ENCODE data around the gene KCNK16. TPM values are rescaled to one million over a fixed set of nuclear protein-coding genes. Genes with fewer than 3 reads are reported as not detected.

Gene KCNK16
- total RNA-seq, 8 experiments from 2014 or later: 0.45 TPM; not detected in 7

DNA sequence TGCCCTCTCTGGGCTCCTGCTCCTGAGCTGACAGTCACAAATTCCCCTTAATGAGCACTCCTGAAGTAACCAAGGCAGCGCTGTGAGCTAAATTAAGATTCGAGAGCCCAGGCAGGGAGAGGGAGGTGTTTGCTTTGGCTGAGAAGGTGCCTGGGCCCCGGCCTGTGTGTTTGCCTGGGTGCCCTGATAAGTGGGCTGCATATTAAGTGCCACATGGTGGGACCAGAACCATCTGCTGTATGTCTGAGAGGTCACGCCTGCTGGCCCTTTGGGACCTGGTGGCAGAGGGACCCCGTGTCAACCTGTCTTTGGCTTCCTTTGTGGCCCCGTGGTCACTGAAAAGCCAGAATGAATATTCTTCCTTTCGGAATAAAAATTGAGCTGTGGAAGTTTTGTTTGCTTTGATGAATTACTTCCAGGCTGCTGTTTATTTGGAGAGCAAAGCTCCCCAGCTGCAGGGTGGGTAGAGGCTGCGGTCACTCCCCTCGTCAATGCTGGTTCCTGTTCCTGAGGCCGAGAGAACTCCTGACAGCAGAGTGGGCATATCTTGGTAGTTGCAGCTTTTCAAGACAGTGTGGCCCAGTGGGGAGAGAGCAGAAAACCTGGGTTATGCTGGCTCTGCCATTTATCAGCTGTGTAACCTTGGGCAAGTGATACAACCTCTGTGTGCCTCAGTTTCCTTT, 17.5 kb upstream of the KCNK16 start:
- Histone ChIP-seq H3K4me3 (no peak overlapping the region), H3K27ac (no peak overlapping the region), H3K4me1 (replicated peaks in 1 of 2) (peaks cover 26 to 31% of the 10 kb centered on the region in 2 donors)
- peak in 6 of 8 experiments; percentile 44 to 95 (median 86) for ATAC-seq (replicated peaks in 6 of 8)
- 14 to 66% (median 28%) methylated on average over 2 to 9 of the region's 10 CpGs; no CpG with 5 or more reads in 2 of the 10 experiments for WGBS, 10 experiments
- in situ Hi-C loops (cut with MboI; ENCODE audit: low pct_unique_long_range_greater_than_20kb in 2 of 9, low sequenced_read_pairs in 9 of 9, unreplicated experiment in 9 of 9): no loop called here

DNA sequence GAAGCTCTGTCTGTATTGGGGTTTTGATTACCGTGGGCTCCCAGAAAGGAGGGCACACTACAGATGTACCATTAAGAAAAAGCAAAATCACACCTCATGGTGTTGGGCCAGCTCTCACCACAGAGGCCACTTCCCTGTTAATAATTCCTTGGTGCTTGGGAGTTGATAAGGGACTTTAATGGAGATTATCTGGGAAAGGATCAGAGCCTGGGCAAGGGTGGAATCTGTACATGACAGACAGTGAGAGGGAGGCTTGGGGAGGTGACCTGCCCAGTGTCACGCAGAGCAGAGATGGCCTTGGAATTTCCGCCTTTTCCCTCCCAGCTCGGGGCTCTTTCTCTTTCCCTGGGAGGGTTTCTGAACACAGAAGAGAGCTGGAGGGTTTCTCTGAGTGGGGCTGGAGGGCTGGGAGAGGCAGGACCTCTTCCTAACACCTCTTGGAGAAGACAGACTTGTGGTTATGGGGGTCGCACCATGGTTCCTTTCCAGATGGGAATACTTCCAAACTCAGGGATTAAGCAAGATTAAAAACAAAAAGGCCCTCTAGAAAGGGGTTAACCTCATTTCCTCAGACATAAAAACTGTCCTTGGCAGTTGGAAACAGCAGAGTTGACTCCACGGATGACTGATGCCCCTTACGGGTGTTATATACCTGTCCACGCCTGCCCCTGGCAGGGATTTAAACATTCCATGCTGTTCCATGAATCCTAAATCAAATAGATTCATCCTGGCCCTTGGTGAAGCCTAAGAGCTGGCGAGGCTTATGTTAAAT, 16.8 kb upstream of the KCNK16 start:
- H3K4me3 ChIP-seq: no peak overlapping the region
- peak in 1 of 8 experiments; percentile 10 for ATAC-seq (replicated peaks in 6 of 8)
- H3K27ac ChIP-seq: no peak overlapping the region
- 33 to 92% (median 69%) methylated on average over 1 to 5 of the region's 9 CpGs; no CpG with 5 or more reads in 2 of the 10 experiments for WGBS, 10 experiments
- peaks cover 26 to 31% of the 10 kb centered on the region in 2 donors for H3K4me1 ChIP-seq (replicated peaks in 1 of 2)
- in situ Hi-C loops (cut with MboI; ENCODE audit: low pct_unique_long_range_greater_than_20kb in 2 of 9, low sequenced_read_pairs in 9 of 9, unreplicated experiment in 9 of 9): no loop called here

DNA sequence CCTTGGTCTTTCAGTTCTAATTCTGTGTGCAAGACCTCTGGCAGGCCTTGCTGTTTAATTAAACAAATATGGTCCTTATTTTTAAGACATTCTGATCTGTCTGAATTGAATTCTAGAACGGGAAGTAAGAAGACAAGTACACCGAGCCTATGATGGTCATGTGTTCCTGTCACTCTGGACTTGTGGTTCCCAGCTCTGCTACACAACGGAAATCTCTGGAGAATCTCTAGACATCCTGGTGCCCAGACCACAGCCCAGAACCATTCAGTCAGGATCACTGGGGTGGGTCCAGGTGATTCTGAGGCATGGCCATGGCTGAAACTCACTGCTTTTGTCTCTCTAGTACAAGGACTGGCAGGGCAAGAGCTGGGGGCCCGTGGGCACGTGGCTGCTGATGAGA, 15.9 kb upstream of the KCNK16 start:
- ATAC-seq (replicated peaks in 6 of 8): no peak
- Histone ChIP-seq H3K4me1 (replicated peaks in 1 of 2) (peaks cover 26 to 31% of the 10 kb centered on the region in 2 donors), H3K4me3 (no peak overlapping the region), H3K27ac (no peak overlapping the region)
- in situ Hi-C loops (cut with MboI; ENCODE audit: low pct_unique_long_range_greater_than_20kb in 2 of 9, low sequenced_read_pairs in 9 of 9, unreplicated experiment in 9 of 9): no loop called here
- 85 to 94% (median 90%) methylated on average over 2 to 3 of the region's 5 CpGs; no CpG with 5 or more reads in 7 of the 10 experiments for WGBS, 10 experiments

DNA sequence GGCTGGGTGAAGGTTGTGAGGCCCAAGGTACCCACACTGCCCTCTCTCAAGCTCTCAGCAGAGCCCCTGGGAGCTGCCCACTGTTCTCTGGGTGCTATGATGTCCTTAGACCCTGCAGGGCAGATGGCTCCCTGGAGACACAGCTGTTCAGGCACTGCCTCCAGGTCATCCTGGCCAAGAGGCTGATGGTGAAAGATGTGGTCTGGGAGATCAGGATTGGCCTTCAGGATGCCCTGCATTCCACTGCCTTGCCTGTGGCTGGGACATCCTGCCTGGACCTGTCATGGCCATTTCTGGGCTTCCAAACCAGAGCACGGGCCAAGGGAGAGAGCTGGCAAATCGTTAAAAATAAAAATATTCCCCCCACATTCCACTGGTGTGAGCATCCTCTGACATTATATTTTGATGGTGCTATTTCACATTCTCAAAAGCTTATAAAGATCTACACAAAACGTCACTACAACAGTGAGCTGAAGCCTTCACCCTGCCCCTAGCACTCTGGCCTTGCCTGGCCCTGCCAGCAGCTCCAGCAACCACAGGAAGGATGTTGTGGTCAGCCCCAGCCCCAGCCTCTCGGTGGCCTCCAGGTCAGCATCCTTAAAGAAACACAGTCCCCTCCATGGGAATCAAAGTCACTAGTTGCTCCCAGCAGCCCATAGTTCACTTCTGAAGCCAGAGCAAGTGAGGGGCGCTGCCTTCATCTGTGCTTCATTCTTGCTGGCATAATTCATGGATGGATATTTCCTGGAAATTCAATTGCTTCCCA, 13.5 kb upstream of the KCNK16 start:
- Histone ChIP-seq H3K27ac (no peak overlapping the region), H3K4me1 (replicated peaks in 1 of 2) (peaks cover 26 to 31% of the 10 kb centered on the region in 2 donors), H3K4me3 (no peak overlapping the region)
- in situ Hi-C loops (cut with MboI; ENCODE audit: low pct_unique_long_range_greater_than_20kb in 2 of 9, low sequenced_read_pairs in 9 of 9, unreplicated experiment in 9 of 9): no loop called here
- WGBS, 10 experiments: 0 to 55% (median 22%) methylated on average over 1 to 5 of the region's 5 CpGs; no CpG with 5 or more reads in 3 of the 10 experiments
- ATAC-seq (replicated peaks in 6 of 8): peak in 1 of 8 experiments; percentile 53

DNA sequence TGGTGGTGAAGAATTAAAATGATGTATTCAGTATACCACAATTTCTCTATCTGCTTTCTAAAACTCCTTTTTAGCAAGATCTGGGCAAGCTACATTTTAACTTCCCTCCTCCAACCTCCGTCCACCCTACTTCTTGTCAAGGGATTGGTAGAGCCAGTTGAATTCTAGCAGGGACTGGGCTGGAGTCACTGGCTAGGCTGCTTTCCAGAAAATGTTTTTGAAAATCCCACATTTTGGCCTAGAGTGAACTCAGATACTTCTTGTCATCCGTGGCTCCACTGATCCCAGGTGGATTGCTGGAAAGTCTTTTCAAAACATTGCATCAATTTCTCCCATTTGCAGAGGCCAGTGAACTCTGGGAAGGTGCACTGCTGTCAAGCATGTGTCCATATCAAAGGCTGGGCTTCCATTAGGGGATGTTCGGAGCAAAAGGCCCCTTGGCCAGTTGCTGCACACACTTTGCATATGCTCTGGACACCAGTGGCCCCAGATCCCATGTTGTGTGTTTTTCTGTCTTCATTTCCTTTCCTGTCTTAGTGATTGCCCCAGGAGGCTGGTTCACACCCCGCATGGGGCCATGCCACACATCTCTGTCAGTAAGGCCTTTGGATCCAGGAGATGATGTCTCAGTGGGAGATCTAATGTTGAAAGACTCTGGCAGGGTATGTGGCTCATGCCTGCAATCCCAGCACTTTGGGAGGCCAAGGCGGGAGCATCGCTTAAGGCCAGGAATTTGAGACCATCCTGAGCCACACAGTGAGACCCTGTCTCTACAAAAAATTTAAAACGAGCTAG, 11.3 kb upstream of the KCNK16 start:
- in situ Hi-C loops (cut with MboI; ENCODE audit: low pct_unique_long_range_greater_than_20kb in 2 of 9, low sequenced_read_pairs in 9 of 9, unreplicated experiment in 9 of 9): no loop called here
- 10 to 92% (median 43%) methylated on average over 1 to 4 of the region's 7 CpGs; no CpG with 5 or more reads in 2 of the 10 experiments for WGBS, 10 experiments
- no peak overlapping the region for H3K27ac ChIP-seq
- no peak for ATAC-seq (replicated peaks in 6 of 8)
- H3K4me3 ChIP-seq: no peak overlapping the region
- peaks cover 12% of the 10 kb centered on the region in 2 donors for H3K4me1 ChIP-seq (replicated peaks in 1 of 2)

DNA sequence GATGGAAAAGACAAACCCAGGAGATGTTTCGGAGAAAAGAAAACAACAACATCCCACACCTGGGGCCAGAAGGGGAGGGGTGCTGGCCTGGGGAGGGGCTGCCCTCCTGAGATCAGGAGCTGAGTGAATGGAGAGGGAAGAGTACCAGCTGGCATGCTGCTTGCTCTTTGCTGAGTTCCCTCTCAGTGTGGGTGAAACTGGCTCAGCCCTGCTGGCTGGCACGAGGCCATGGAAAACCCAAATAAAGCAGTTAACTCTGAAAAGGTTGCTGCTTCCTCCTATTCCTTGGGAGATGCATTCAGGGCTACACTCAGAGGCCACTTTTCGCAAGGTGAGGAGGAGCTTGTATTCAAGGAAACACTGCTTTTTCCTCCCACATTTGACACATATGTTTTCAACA, 8.0 kb upstream of the KCNK16 start:
- ATAC-seq (replicated peaks in 6 of 8): no peak
- Histone ChIP-seq H3K4me1 (replicated peaks in 1 of 2) (peaks cover 25 to 31% of the 10 kb centered on the region in 2 donors), H3K27ac (no peak overlapping the region), H3K4me3 (no peak overlapping the region)
- in situ Hi-C loops (cut with MboI; ENCODE audit: low pct_unique_long_range_greater_than_20kb in 2 of 9, low sequenced_read_pairs in 9 of 9, unreplicated experiment in 9 of 9): no loop called here
- WGBS, 10 experiments: 20 to 100% (median 86%) methylated on average over 1 of the region's 3 CpGs; no CpG with 5 or more reads in 7 of the 10 experiments

DNA sequence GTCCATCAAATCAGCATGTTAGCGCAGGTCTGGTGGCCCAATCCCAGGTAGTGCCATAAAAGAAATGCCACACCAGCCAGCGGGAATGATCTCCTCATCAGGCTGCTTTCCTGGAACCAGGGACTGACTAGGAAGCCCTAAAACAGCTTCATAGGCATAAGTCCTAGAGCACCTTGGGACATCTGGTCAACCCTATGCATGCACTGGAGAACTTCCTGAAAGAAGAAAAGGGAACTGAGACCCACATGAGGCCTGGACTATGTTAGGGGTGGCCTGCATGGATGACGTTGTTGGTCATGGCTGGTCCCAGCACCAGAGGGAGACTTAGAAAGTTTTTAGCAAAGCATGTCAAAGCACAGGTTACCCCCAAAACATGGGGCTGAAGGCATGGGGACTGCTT, 7.6 kb upstream of the KCNK16 start:
- Histone ChIP-seq H3K4me1 (replicated peaks in 1 of 2) (peaks cover 25 to 31% of the 10 kb centered on the region in 2 donors), H3K27ac (no peak overlapping the region), H3K4me3 (no peak overlapping the region)
- in situ Hi-C loops (cut with MboI; ENCODE audit: low pct_unique_long_range_greater_than_20kb in 2 of 9, low sequenced_read_pairs in 9 of 9, unreplicated experiment in 9 of 9): no loop called here
- no peak for ATAC-seq (replicated peaks in 6 of 8)
- 0 to 100% (median 86%) methylated on average over 1 to 3 of the region's 3 CpGs; no CpG with 5 or more reads in 3 of the 10 experiments for WGBS, 10 experiments

DNA sequence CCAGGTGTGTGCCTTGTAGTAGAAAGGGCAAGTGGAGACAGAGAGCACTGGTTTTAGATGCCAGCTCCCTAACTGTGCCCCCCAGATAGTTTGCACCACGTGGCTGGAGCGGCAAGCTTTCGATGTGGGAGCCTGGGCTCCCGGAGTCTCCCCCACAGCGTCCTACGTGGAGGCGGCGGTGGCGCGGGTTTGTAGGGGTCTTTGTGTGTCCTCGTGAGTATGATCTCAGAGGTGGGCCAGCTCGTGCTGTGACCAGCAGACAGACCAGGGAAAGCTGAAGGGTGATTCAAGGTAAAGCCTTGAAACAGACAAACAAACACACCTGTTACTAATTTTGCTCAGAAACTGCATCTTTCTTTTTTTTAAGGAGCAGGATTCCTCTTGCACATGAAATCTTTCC, 5.6 kb upstream of the KCNK16 start:
- H3K4me1 ChIP-seq (replicated peaks in 1 of 2): peaks cover 25 to 31% of the 10 kb centered on the region in 2 donors
- ATAC-seq (replicated peaks in 6 of 8): no peak
- no peak overlapping the region for H3K4me3 ChIP-seq
- H3K27ac ChIP-seq: peak overlapping the region in 1 of 2 donors; percentile 75
- in situ Hi-C loops (cut with MboI; ENCODE audit: low pct_unique_long_range_greater_than_20kb in 2 of 9, low sequenced_read_pairs in 9 of 9, unreplicated experiment in 9 of 9): no loop called here
- 40 to 80% (median 55%) methylated on average over 1 to 4 of the region's 12 CpGs; no CpG with 5 or more reads in 6 of the 10 experiments for WGBS, 10 experiments

DNA sequence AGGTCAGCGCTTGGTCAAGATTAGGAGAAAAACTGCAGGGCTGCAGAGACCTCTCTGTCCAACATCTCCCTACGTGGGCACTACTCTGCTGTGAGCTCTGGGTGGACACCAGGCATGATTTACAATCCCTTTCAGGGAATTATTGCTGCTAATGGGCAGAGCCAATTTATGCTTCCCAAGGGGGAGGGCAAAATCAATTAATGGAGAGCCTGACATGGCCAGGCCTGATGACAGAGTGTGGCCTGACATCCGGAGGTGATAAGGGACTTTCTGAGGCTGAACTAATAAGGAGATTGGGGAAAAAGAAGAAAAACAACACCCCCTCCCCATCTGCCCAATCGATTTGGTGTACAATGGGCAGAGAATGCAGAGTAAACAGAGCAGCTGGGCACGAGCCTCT, 5.0 kb upstream of the KCNK16 start:
- ATAC-seq (replicated peaks in 6 of 8): peak in 5 of 8 experiments; percentile 86 to 92 (median 91)
- 0 to 60% (median 23%) methylated on average over 1 to 5 of the region's 5 CpGs; no CpG with 5 or more reads in 1 of the 10 experiments for WGBS, 10 experiments

DNA sequence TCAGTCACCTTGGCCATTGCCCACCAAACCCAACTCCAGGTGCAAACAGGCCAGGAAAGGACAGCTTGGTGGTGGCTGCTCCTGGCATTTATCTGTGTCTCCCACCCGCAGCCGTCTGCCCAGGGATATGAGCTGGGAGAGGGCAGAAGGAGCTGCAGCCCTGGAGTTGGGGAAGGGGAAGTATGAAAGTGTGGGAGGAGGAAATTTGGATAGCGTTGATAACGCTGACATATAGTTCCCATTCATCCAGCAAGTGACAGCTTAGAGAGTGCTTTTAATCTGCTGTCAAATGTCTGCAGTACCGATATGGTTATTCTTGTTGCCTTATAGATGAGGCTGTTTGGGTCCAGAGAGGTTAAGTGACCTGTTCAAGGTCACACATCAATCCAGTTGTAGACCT, 741 bp downstream of the KCNK16 start:
- Histone ChIP-seq H3K4me3 (no peak overlapping the region), H3K4me1 (replicated peaks in 1 of 2) (peaks cover 4 to 11% of the 10 kb centered on the region in 2 donors), H3K27ac (no peak overlapping the region)
- ATAC-seq (replicated peaks in 6 of 8): no peak
- WGBS, 10 experiments: 0 to 88% (median 69%) methylated on average over 1 to 3 of the region's 5 CpGs; no CpG with 5 or more reads in 4 of the 10 experiments
- in situ Hi-C loops (cut with MboI; ENCODE audit: low pct_unique_long_range_greater_than_20kb in 2 of 9, low sequenced_read_pairs in 9 of 9, unreplicated experiment in 9 of 9): loop anchor here in 8 of 9 experiments (25.0 kb wide), 5 partner anchors 159 to 459 kb away; no protein-coding TSS in a partner anchor

More for the DNA sequence above, 5.0 kb upstream of the KCNK16 start:
- Histone ChIP-seq H3K27ac (peak overlapping the region; percentile 25 to 75), H3K4me3 (no peak overlapping the region), H3K4me1 (replicated peaks in 1 of 2) (peaks cover 25 to 31% of the 10 kb centered on the region in 2 donors)
- in situ Hi-C loops (cut with MboI; ENCODE audit: low pct_unique_long_range_greater_than_20kb in 2 of 9, low sequenced_read_pairs in 9 of 9, unreplicated experiment in 9 of 9): no loop called here

DNA sequence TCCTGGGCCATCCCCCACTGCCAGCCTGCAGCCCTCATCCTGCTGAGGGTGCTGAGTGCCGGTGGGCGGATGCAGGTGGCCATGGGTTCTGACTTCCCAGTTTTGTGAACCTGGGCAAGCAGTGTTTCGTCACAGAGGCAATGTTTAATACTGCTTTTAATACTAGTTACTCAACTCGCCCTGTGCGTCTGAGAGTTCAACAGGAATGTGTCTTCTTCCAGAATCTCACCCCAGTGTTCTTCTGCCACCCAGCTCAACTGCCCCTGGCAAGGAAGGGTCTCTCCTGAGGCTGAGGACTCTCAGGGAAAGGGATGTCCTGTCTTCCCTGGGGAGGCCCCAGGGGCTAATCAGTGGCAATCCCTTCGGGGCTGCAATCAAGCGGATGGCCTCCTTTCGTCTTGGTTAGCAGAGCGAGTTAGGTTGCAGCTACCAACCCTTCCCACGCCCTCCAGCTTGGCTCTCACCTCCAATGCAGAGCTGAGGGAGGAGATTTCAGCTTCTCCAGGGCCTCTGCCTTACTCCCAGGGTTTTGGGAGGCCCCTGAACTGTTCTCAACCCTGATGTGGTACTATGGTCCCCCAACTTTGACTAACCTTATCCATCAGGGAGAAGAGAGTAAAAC, 2.0 kb downstream of the KCNK16 start:
- 0 to 80% (median 67%) methylated on average over 1 to 6 of the region's 10 CpGs; no CpG with 5 or more reads in 3 of the 10 experiments for WGBS, 10 experiments
- ATAC-seq (replicated peaks in 6 of 8): no peak
- Histone ChIP-seq H3K27ac (no peak overlapping the region), H3K4me1 (replicated peaks in 1 of 2) (no peaks in the 10 kb centered on the region), H3K4me3 (no peak overlapping the region)
- in situ Hi-C loops (cut with MboI; ENCODE audit: low pct_unique_long_range_greater_than_20kb in 2 of 9, low sequenced_read_pairs in 9 of 9, unreplicated experiment in 9 of 9): loop anchor here in 8 of 9 experiments (25.0 kb wide), 5 partner anchors 158 to 458 kb away; no protein-coding TSS in a partner anchor
